OCI-LY3 (cell line): Measurements from ENCODE around the gene TTLL10.
"Not testable (repeated sequence)": the region's sequence is repeated elsewhere in the genome, so short reads cannot be mapped to it uniquely, and the experiment has no call there.

Experiments
- H2AFZ ChIP-seq: fragments of 200-600, 300-600 bp; shearing (Covaris generic); 2 replicates; pipeline ENCODE4 v1.6.0; 2014; ENCODE audit warnings: antibody characterized with exemption, low read depth, low read length
- H3K27ac ChIP-seq: fragments of 200-600, 300-600 bp; sonication (generic); 2 replicates; pipeline ENCODE4 v1.5.1; 2014; ENCODE audit warnings: mild to moderate bottlenecking, low read length, moderate library complexity, mixed read lengths
- H3K27me3 ChIP-seq: fragments of 200-600, 300-600 bp; sonication (generic); 2 replicates; pipeline ENCODE4 v1.6.1; 2014; ENCODE audit warnings: low read depth, low read length, mixed read lengths
- H3K36me3 ChIP-seq: fragments of 200-600, 300-600 bp; sonication (generic); replicated peaks from 2 replicates; pipeline ENCODE3; 2014; ENCODE audit warnings: low read depth, low read length, mixed read lengths
- H3K4me1 ChIP-seq: fragments of 300-600, 200-600 bp; sonication (generic); 2 replicates; pipeline ENCODE4 v1.6.1; 2014; ENCODE audit warnings: low read length, mixed read lengths
- H3K4me2 ChIP-seq: fragments of 200-600, 300-600 bp; sonication (generic); 2 replicates; pipeline ENCODE4 v1.6.1; 2014; ENCODE audit warnings: low read length, mixed read lengths
- H3K4me3 ChIP-seq: fragments of 300-600, 200-600 bp; sonication (generic); 2 replicates; pipeline ENCODE4 v1.5.1; 2014; ENCODE audit warnings: antibody characterized with exemption, mild to moderate bottlenecking, low read length, moderate library complexity
- H3K79me2 ChIP-seq: fragments of 300-600, 200-600 bp; shearing (Covaris generic); 2 replicates; pipeline ENCODE4 v1.6.1; 2014; ENCODE audit warnings: mild to moderate bottlenecking, low read length, mixed read lengths
- H3K9ac ChIP-seq: fragments of 300-600, 200-600 bp; shearing (Covaris generic); 2 replicates; pipeline ENCODE4 v1.6.0; 2014; ENCODE audit warnings: mild to moderate bottlenecking, low read length, moderate library complexity
- H3K9me3 ChIP-seq: fragments of 200-600, 300-600 bp; shearing (Covaris generic); 2 replicates; pipeline ENCODE4 v1.6.1; 2014; ENCODE audit warnings: low read length, mixed read lengths; ENCODE audit not compliant: insufficient read depth
- H4K20me1 ChIP-seq: fragments of 200-600, 300-600 bp; sonication (generic); 2 replicates; pipeline ENCODE4 v1.6.1; 2016; ENCODE audit warnings: low read length, mixed read lengths; ENCODE audit not compliant: insufficient read depth
- CTCF ChIP-seq: fragments of 200-600, 300-600 bp; sonication (generic); IDR thresholded peaks from 2 replicates; pipeline ENCODE4 v1.5.1; 2014; ENCODE audit warnings: antibody characterized with exemption, low read length, low read depth
- EZH2phosphoT487 ChIP-seq: fragments of 200-600 bp; shearing (Covaris generic); IDR thresholded peaks from 2 replicates; pipeline ENCODE4 v1.6.1; 2018; ENCODE audit warnings: antibody characterized with exemption, mixed run types, low read depth

TTLL10 gene

GRCh38 chr1:1171546-1172340, 1.9 kb upstream of the TTLL10 start:
- Histone ChIP-seq H3K9ac (peak overlapping the region; percentile 70; the same call in 1 of the 2 replicates), H3K9me3 (no peaks in the 10 kb centered on the region), H3K4me1 (peaks cover 42% of the 10 kb centered on the region), H3K79me2 (no peaks in the 10 kb centered on the region), H3K4me3 (peak overlapping the region; percentile 78), H4K20me1 (no peaks in the 10 kb centered on the region), H2AFZ (peak overlapping the region; percentile 73), H3K4me2 (peak overlapping the region; percentile 97), H3K36me3 (no peaks in the 10 kb centered on the region), H3K27me3 (peaks cover 29% of the 10 kb centered on the region), H3K27ac (peak overlapping the region; percentile 70)
- no peak for TF ChIP-seq EZH2phosphoT487

- Histone ChIP-seq H3K4me1 (peaks cover 42% of the 10 kb centered on the region), H3K36me3 (no peaks in the 10 kb centered on the region), H3K4me2 (no peak overlapping the region), H4K20me1 (no peaks in the 10 kb centered on the region), H3K9me3 (no peaks in the 10 kb centered on the region), H3K4me3 (no peak overlapping the region), H3K79me2 (no peaks in the 10 kb centered on the region), H2AFZ (no peak overlapping the region), H3K9ac (no peak overlapping the region), H3K27me3 (peaks cover 28% of the 10 kb centered on the region), H3K27ac (no peak overlapping the region)
- TF ChIP-seq EZH2phosphoT487 (no peak), CTCF (no peak)
Measured at GRCh38 chr1:1173061-1173792, 453 bp upstream of the TTLL10 start.

GRCh38 chr1:1175221-1176062, 1.8 kb downstream of the TTLL10 start:
- H3K4me1 ChIP-seq: peaks cover 20% of the 10 kb centered on the region
- no peak overlapping the region for H3K9ac ChIP-seq
- no peak overlapping the region for H2AFZ ChIP-seq
- no peak overlapping the region for H3K4me2 ChIP-seq
- H3K79me2 ChIP-seq: no peaks in the 10 kb centered on the region
- H3K9me3 ChIP-seq: no peaks in the 10 kb centered on the region
- H3K27me3 ChIP-seq: peaks cover 6% of the 10 kb centered on the region
- TF ChIP-seq EZH2phosphoT487 (no peak), CTCF (no peak)
- H3K27ac ChIP-seq: no peak overlapping the region
- H3K4me3 ChIP-seq: no peak overlapping the region
- H3K36me3 ChIP-seq: no peaks in the 10 kb centered on the region
- no peaks in the 10 kb centered on the region for H4K20me1 ChIP-seq

GRCh38 chr1:1176063-1176761, 2.5 kb downstream of the TTLL10 start:
- H3K9me3 ChIP-seq, H3K4me3 ChIP-seq, H3K27ac ChIP-seq, H3K27me3 ChIP-seq, H2AFZ ChIP-seq, H3K4me2 ChIP-seq, H4K20me1 ChIP-seq, H3K79me2 ChIP-seq, H3K9ac ChIP-seq, H3K36me3 ChIP-seq: not testable (repeated sequence)
- peaks cover 12% of the 10 kb centered on the region for H3K4me1 ChIP-seq
